SK-N-MC (cell line): ENCODE results near the gene PIK3R4.

Experiments
- DNase-seq: peaks from one replicate; pipeline ENCODE4 v3.0.0-alpha.2; 2011; ENCODE audit warnings: low read depth, low spot score
- H3K27ac ChIP-seq: fragments of 200-600 bp; sonication (generic); 2 replicates; pipeline ENCODE4 v1.5.1; 2016; ENCODE audit warnings: mixed run types
- H3K36me3 ChIP-seq: fragments of 200-600 bp; sonication (generic); 2 replicates; pipeline ENCODE4 v1.6.1; 2017; ENCODE audit warnings: antibody characterized with exemption, low read length, mixed read lengths; ENCODE audit not compliant: insufficient read depth
- H3K4me3 ChIP-seq: fragments of 200-600 bp; sonication (generic); 2 replicates; pipeline ENCODE4 v1.5.1; 2016
- H3K9ac ChIP-seq: fragments of 200-600 bp; sonication (generic); 2 replicates; pipeline ENCODE4 v1.8.0; 2017; ENCODE audit warnings: mixed run types, mixed read lengths; ENCODE audit not compliant: insufficient read length
- H3K9me3 ChIP-seq: fragments of 200-600 bp; sonication (generic); 2 replicates; pipeline ENCODE4 v1.6.1; 2017; ENCODE audit warnings: low read depth, mild to moderate bottlenecking, antibody characterized with exemption, low read length, moderate library complexity, mixed read lengths
- EZH2 ChIP-seq: fragments of 200-600 bp; sonication (generic); IDR thresholded peaks from one replicate; pipeline ENCODE4 v1.6.1; 2017; ENCODE audit warnings: antibody characterized with exemption
- FOXP2 ChIP-seq: optimal IDR thresholded peaks from 2 replicates; pipeline ENCODE3; 2011; ENCODE audit warnings: mild to moderate bottlenecking, moderate library complexity; ENCODE audit not compliant: insufficient read depth; ENCODE audit errors: extremely low read length, control extremely low read depth
- POLR2AphosphoS5 ChIP-seq: IDR thresholded peaks from 2 replicates; pipeline ENCODE4 v1.6.1; 2012; ENCODE audit warnings: mild to moderate bottlenecking, low read depth, low read length, borderline replicate concordance

The PIK3R4 gene

GRCh38 chr3:130707902-130708601 lies 38.6 kb downstream of the PIK3R4 start:
- no peak overlapping the region for H3K9ac ChIP-seq
- H3K9me3 ChIP-seq, result no peaks in the 10 kb centered on the region
- no peak overlapping the region for H3K27ac ChIP-seq
- H3K4me3 ChIP-seq, result no peak overlapping the region
- peaks cover 46% of the 10 kb centered on the region for H3K36me3 ChIP-seq
- DNase-seq, result no peak
- no peak for TF ChIP-seq POLR2AphosphoS5
- TF ChIP-seq EZH2, result no peak
- TF ChIP-seq FOXP2, result no peak

DNA sequence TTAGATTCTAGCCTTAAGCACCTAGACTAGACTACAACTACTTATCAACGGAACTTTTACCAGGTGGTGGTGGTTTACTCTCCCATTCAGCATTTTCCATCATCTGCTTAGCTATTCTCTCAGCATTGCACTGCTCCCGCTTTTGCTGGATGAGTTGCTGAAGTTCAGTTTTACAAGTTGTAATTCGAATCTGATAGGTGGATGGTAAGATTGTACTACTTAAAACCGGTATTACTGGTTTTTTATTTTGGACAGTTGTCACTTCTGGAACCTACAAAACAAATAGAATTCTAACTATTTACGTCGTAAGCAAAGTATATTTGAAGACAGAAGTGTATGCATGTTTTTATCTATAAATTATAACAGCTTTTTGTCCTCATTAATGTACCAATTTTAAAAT lies 41.1 kb downstream of the PIK3R4 start:
- TF ChIP-seq FOXP2, result no peak
- no peak for TF ChIP-seq POLR2AphosphoS5
- TF ChIP-seq EZH2, result no peak
- Histone ChIP-seq H3K27ac (no peak overlapping the region), H3K9me3 (no peaks in the 10 kb centered on the region), H3K4me3 (no peak overlapping the region), H3K9ac (no peak overlapping the region), H3K36me3 (peaks cover 63% of the 10 kb centered on the region)
- no peak for DNase-seq

DNA sequence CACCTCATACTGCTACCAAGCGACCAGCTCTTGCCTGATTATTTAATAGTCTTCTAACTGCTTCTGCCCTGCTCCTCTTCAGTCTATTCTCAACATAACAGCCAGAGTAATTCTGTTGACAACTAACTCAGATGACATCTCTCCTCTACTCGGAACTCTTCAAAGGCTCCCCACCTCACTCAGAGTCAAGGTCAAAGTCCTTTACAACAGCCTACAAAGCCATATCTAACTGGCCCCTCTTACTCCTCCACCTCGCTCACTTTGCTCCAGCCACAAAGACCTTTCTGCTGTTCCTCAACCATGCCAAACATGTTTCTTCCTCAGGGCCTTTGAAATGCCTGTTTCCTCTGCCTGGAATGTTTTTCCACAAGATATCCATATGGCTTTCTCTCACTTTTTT lies 43.6 kb downstream of the PIK3R4 start:
- H3K9ac ChIP-seq, result no peak overlapping the region
- H3K4me3 ChIP-seq, result no peak overlapping the region
- H3K9me3 ChIP-seq, result no peaks in the 10 kb centered on the region
- TF ChIP-seq FOXP2, result no peak
- TF ChIP-seq POLR2AphosphoS5, result no peak
- TF ChIP-seq EZH2, result no peak
- H3K36me3 ChIP-seq, result peaks cover 69% of the 10 kb centered on the region
- no peak for DNase-seq
- no peak overlapping the region for H3K27ac ChIP-seq

- H3K27ac ChIP-seq, result no peak overlapping the region
- no peak overlapping the region for H3K4me3 ChIP-seq
- DNase-seq, result no peak
- H3K9ac ChIP-seq, result no peak overlapping the region
- TF ChIP-seq POLR2AphosphoS5 (no peak), EZH2 (no peak), FOXP2 (no peak)
- H3K9me3 ChIP-seq, result no peaks in the 10 kb centered on the region
- H3K36me3 ChIP-seq, result peaks cover 66% of the 10 kb centered on the region
Observed at GRCh38 chr3:130700541-130700940, 46.1 kb downstream of the PIK3R4 start.

DNA sequence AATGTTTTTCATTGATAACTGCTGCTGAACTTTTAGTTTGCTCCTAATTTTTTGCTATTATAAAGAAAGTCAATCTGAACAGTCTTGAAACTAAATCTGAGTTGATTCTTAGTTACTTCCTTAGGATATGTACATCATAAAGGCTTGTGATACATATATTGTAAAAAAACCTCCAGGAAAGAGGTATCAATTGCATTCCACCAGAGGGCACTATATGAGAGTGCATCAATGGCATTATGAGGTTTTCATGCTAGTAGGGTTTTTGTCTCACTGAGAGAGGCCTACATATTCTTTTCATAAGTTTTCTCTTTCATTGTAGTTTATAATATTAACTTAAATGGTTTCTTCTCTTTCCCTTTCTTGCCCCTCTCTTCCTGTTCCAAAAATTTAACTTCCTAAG lies 46.9 kb downstream of the PIK3R4 start:
- DNase-seq, result peak; percentile 10
- no peaks in the 10 kb centered on the region for H3K9me3 ChIP-seq
- no peak for TF ChIP-seq FOXP2
- no peak for TF ChIP-seq EZH2
- no peak for TF ChIP-seq POLR2AphosphoS5
- H3K4me3 ChIP-seq, result no peak overlapping the region
- H3K27ac ChIP-seq, result no peak overlapping the region
- peaks cover 67% of the 10 kb centered on the region for H3K36me3 ChIP-seq
- no peak overlapping the region for H3K9ac ChIP-seq

DNA sequence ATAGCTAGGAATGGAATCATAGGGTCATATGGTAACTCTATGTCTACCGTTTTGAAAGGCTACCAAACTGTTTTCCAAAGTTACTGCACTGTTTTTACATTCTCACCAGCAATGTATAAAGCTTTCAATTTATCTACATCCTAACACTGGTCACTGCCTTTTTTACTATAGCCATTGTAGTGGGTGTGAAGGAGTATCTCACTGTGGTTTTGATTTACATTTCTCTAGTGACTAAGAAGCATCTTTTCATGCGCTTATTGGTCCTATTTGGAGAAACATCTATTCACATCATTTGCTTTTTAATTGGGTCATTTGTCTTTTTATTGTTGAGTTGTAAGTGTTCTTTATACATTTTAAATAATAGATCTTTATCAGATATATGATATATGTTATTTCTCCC lies 53.3 kb downstream of the PIK3R4 start:
- Histone ChIP-seq H3K4me3 (no peak overlapping the region), H3K9me3 (no peaks in the 10 kb centered on the region), H3K9ac (no peak overlapping the region), H3K27ac (no peak overlapping the region), H3K36me3 (peaks cover 47% of the 10 kb centered on the region)
- no peak for DNase-seq
- TF ChIP-seq EZH2 (no peak), POLR2AphosphoS5 (no peak), FOXP2 (no peak)

GRCh38 chr3:130692455-130692854 lies 54.2 kb downstream of the PIK3R4 start:
- H3K36me3 ChIP-seq, result peaks cover 44% of the 10 kb centered on the region
- no peak overlapping the region for H3K9ac ChIP-seq
- no peak overlapping the region for H3K4me3 ChIP-seq
- no peak for TF ChIP-seq FOXP2
- DNase-seq, result no peak
- H3K27ac ChIP-seq, result no peak overlapping the region
- no peaks in the 10 kb centered on the region for H3K9me3 ChIP-seq

DNA sequence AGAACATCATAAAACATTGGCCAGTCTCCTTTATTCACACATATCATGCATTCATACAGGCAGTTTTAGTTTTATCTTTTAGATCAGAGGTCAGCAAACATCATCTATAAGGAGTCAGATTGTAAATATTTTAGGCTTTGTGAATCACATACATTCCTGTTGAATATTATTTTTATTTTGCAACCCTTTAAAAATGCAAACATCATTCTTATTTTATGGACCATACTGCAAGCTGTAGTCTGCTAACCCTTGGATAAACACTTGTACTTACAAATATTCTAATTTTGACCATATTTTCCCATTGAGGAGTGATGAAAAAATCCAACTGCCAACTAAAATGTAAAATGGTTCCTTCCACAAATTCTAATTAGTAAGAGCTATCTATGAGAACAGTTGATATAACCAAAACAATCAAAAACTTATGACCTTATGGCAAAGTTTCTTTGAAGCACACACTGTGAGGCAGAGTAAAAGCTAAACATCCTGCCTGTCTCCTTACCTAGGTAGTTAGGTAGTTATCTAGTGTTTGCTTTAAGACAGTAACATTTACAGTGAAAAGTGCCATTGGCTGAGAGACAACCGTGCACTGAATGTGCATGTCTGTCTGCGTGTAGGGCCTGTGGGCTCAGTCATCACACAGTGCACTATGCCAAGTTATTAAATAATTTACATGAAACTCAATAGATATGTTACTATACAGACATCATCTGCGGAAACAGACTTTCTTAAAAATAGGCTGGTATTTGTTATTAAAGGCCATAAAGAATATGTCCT lies 57.7 kb downstream of the PIK3R4 start:
- peaks cover 54% of the 10 kb centered on the region for H3K36me3 ChIP-seq
- H3K9ac ChIP-seq, result no peak overlapping the region
- H3K4me3 ChIP-seq, result no peak overlapping the region
- TF ChIP-seq EZH2, result no peak
- TF ChIP-seq POLR2AphosphoS5, result no peak
- TF ChIP-seq FOXP2, result no peak
- no peaks in the 10 kb centered on the region for H3K9me3 ChIP-seq
- DNase-seq, result no peak
- H3K27ac ChIP-seq, result no peak overlapping the region
